Measurements from ENCODE around the gene MYO15B. TPM values are rescaled to one million over a fixed set of nuclear protein-coding genes. Genes with fewer than 3 reads are reported as not detected.

Gene MYO15B
- total RNA-seq, 4 donors from 2014 or later = 64.9 to 209 (median 120) TPM

GRCh38 chr17:75564195-75564594 lies 23.4 kb upstream of the MYO15B start:
- Histone ChIP-seq H3K27me3 (no peaks in the 10 kb centered on the region), H3K9me3 (no peaks in the 10 kb centered on the region), H3K27ac (no peak overlapping the region), H3K4me1 (peaks cover 5 to 16% of the 10 kb centered on the region in 2 donors), H3K4me3 (replicated peaks in 1 of 3) (no peak overlapping the region), H3K36me3 (peaks cover 9 to 13% of the 10 kb centered on the region in 2 donors)
- 92% methylated on average over 9 of the region's 11 CpGs; no CpG with 5 or more reads in 1 of the 2 donors for WGBS, 2 donors
- intact Hi-C loops (cut with DNase I) = no loop called here
- no peak for DNase-seq
- TF ChIP-seq POLR2A (IDR thresholded peaks at IDR 0.05) = no peak
- TF ChIP-seq CTCF (IDR thresholded peaks at IDR 0.05) = no peak

- 80 to 92% methylated on average over 7 of the region's 7 CpGs for WGBS, 2 donors
- H3K36me3 ChIP-seq = peaks cover 9 to 18% of the 10 kb centered on the region in 2 donors
- peak overlapping the region in 1 of 3 donors; percentile 89 for H3K27ac ChIP-seq
- TF ChIP-seq POLR2A (IDR thresholded peaks at IDR 0.05) (no peak), CTCF (IDR thresholded peaks at IDR 0.05) (no peak)
- DNase-seq = no peak
- H3K4me3 ChIP-seq (replicated peaks in 1 of 3) = no peak overlapping the region
- no peaks in the 10 kb centered on the region for H3K27me3 ChIP-seq
- H3K4me1 ChIP-seq = peaks cover 5 to 16% of the 10 kb centered on the region in 2 donors
- intact Hi-C loops (cut with DNase I) = no loop called here
- H3K9me3 ChIP-seq = no peaks in the 10 kb centered on the region
These were observed 22.5 kb upstream of the MYO15B start for GRCh38 chr17:75565066-75565465.

- Histone ChIP-seq H3K27me3 (no peaks in the 10 kb centered on the region), H3K27ac (peak overlapping the region in 2 of 3 donors; percentile 72 to 89), H3K9me3 (no peaks in the 10 kb centered on the region), H3K4me3 (replicated peaks in 1 of 3) (no peak overlapping the region), H3K4me1 (peaks cover 5 to 16% of the 10 kb centered on the region in 2 donors), H3K36me3 (peaks cover 9 to 23% of the 10 kb centered on the region in 2 donors)
- 87 to 93% methylated on average over 6 of the region's 6 CpGs for WGBS, 2 donors
- no peak for DNase-seq
- intact Hi-C loops (cut with DNase I) = no loop called here
- TF ChIP-seq POLR2A (IDR thresholded peaks at IDR 0.05) = no peak
- TF ChIP-seq CTCF (IDR thresholded peaks at IDR 0.05) = no peak
These were observed 22.0 kb upstream of the MYO15B start for GRCh38 chr17:75565618-75566017.

GRCh38 chr17:75566416-75566815 lies 21.2 kb upstream of the MYO15B start:
- Histone ChIP-seq H3K27me3 (no peaks in the 10 kb centered on the region), H3K4me1 (peaks cover 5 to 16% of the 10 kb centered on the region in 2 donors), H3K9me3 (no peaks in the 10 kb centered on the region), H3K27ac (peak overlapping the region; percentile 51 to 89 (median 72)), H3K4me3 (replicated peaks in 1 of 3) (no peak overlapping the region), H3K36me3 (peaks cover 14 to 26% of the 10 kb centered on the region in 2 donors)
- DNase-seq = peak; percentile 87 to 88
- TF ChIP-seq CTCF (IDR thresholded peaks at IDR 0.05) (no peak), POLR2A (IDR thresholded peaks at IDR 0.05) (peak in 1 of 2 donors; percentile 40)
- intact Hi-C loops (cut with DNase I) = no loop called here
- WGBS, 2 donors = 41 to 57% methylated on average over 6 of the region's 6 CpGs

- Histone ChIP-seq H3K4me1 (peaks cover 5 to 16% of the 10 kb centered on the region in 2 donors), H3K27ac (peak overlapping the region in 2 of 3 donors; percentile 72 to 89), H3K27me3 (no peaks in the 10 kb centered on the region), H3K36me3 (peaks cover 14 to 26% of the 10 kb centered on the region in 2 donors), H3K4me3 (replicated peaks in 1 of 3) (no peak overlapping the region), H3K9me3 (no peaks in the 10 kb centered on the region)
- 52 to 67% methylated on average over 5 of the region's 5 CpGs for WGBS, 2 donors
- DNase-seq = no peak
- intact Hi-C loops (cut with DNase I) = no loop called here
- TF ChIP-seq POLR2A (IDR thresholded peaks at IDR 0.05) = no peak
- TF ChIP-seq CTCF (IDR thresholded peaks at IDR 0.05) = no peak
These were observed 20.8 kb upstream of the MYO15B start for GRCh38 chr17:75566834-75567233.
